ENCODE measurements around the gene PCNA. TPM values are rescaled to one million over a fixed set of nuclear protein-coding genes. Genes with fewer than 3 reads are reported as not detected.

PCNA gene
- total and polyA plus RNA-seq, 2 of the 4 experiments (the other 2 are of a cell fraction), result 155 to 213 TPM

DNA sequence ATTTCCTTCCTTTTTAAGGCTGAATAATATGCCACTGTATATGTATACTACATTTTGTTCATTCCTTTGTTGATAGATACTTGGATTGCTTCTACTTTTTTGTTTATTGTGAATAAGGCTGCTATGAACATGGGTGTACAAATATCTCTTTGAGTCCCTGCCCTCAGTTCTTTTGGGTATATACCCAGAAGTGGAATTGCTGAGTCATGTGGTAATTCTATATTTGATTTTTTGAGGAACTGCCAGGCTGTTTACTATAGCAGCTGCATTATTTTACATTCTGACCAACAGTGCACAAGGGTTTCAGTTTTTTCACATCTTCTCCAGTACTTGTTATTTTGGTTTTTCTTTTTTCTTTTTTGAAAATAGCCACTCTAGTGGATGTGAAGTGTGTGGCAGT lies 41.1 kb upstream of the PCNA start:
- Histone ChIP-seq H4K8ac (ENCODE audit: low read depth in 2 of 2, low read length in 2 of 2) (no peak overlapping the region), H3K4me2 (ENCODE audit: low read depth, low read length) (no peak overlapping the region), H3K9me1 (ENCODE audit: insufficient read depth, low read length) (peaks cover 16% of the 10 kb centered on the region), H4K5ac (ENCODE audit: low read depth, low read length) (no peak overlapping the region), H2BK20ac (ENCODE audit: low read depth, low read length) (no peak overlapping the region), H4K20me1 (ENCODE audit: insufficient read depth, low read length) (peaks cover 24% of the 10 kb centered on the region; the same call in 1 of the 2 replicates), H2BK120ac (ENCODE audit: low read depth, low read length) (no peak overlapping the region), H4K91ac (ENCODE audit: insufficient read depth, low read depth, low read length) (no peak overlapping the region), H2AK9ac (replicated peaks; ENCODE audit: low read depth, low read length, poor library complexity) (no peak overlapping the region), H3K9ac (ENCODE audit: low read depth, low read length) (no peak overlapping the region), H3K4ac (ENCODE audit: low read depth, low read length) (no peak overlapping the region), H3K18ac (ENCODE audit: low read depth, low read length) (no peak overlapping the region), H3K23ac (ENCODE audit: low read depth, low read length) (no peak overlapping the region), H3K27ac (ENCODE audit: insufficient read depth, low read length) (no peak overlapping the region), H2AFZ (replicated peaks; ENCODE audit: low read length, poor library complexity) (no peak overlapping the region), H3K9me3 (ENCODE audit: control insufficient read depth, insufficient read depth, low read length) (0 out of 2 replicates have a peak, but pooled peaks cover 2% of the 10 kb centered on the region), H3K79me1 (ENCODE audit: low read depth in 1 of 2, low read length in 2 of 2) (peaks cover 59 to 82% of the 10 kb centered on the region in 2 experiments), H2BK5ac (ENCODE audit: low read depth, low read length, poor library complexity, severe bottlenecking) (no peak overlapping the region), H2BK15ac (ENCODE audit: low read depth, low read length) (no peak overlapping the region), H3K27me3 (ENCODE audit: control insufficient read depth, insufficient read depth, low read length) (no peaks in the 10 kb centered on the region), H3K14ac (replicated peaks; ENCODE audit: low read depth, low read length) (no peak overlapping the region), H3K4me3 (ENCODE audit: insufficient read depth, low read depth, low read length) (no peak overlapping the region), H2AK5ac (ENCODE audit: low read depth, low read length) (no peak overlapping the region), H3K36me3 (ENCODE audit: control insufficient read depth, insufficient read depth, low read length) (no peaks in the 10 kb centered on the region), H3K4me1 (ENCODE audit: control insufficient read depth, insufficient read depth, low read length) (peaks cover 9% of the 10 kb centered on the region), H3K56ac (ENCODE audit: extremely low read depth, insufficient read depth, low read length) (no peak overlapping the region)
- POLR2A ChIA-PET (ENCODE audit: unreplicated experiment), result no interaction called here
- CTCF ChIA-PET, result no interaction called here
- DNase-seq, result peak; percentile 39
- peak; percentile 65 for ATAC-seq (ENCODE audit: low read depth)
- dilution Hi-C loops (cut with HindIII; ENCODE audit: low sequenced_read_pairs, unreplicated experiment) (no loop called here), in situ Hi-C loops (cut with MboI; ENCODE audit: low sequenced_read_pairs) (no loop called here), intact Hi-C loops (cut with micrococcal nuclease) (no loop called here)
- TF ChIP-seq, protein P1, sequence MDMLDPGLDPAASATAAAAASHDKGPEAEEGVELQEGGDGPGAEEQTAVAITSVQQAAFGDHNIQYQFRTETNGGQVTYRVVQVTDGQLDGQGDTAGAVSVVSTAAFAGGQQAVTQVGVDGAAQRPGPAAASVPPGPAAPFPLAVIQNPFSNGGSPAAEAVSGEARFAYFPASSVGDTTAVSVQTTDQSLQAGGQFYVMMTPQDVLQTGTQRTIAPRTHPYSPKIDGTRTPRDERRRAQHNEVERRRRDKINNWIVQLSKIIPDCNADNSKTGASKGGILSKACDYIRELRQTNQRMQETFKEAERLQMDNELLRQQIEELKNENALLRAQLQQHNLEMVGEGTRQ (IDR thresholded peaks at IDR 0.05; ENCODE audit: low read depth, low read length), result no peak
- TF ChIP-seq, protein P2, sequence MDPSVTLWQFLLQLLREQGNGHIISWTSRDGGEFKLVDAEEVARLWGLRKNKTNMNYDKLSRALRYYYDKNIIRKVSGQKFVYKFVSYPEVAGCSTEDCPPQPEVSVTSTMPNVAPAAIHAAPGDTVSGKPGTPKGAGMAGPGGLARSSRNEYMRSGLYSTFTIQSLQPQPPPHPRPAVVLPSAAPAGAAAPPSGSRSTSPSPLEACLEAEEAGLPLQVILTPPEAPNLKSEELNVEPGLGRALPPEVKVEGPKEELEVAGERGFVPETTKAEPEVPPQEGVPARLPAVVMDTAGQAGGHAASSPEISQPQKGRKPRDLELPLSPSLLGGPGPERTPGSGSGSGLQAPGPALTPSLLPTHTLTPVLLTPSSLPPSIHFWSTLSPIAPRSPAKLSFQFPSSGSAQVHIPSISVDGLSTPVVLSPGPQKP (IDR thresholded peaks at IDR 0.05; ENCODE audit: borderline replicate concordance, low read depth, low read length), result no peak
- TF ChIP-seq SMC3 (IDR thresholded peaks at IDR 0.05; ENCODE audit: low read depth, low read length), result no peak
- no peak for TF ChIP-seq FOS (IDR thresholded peaks at IDR 0.05; ENCODE audit: low read depth, low read length)
- peak; percentile 90 for TF ChIP-seq NFE2L2 (IDR thresholded peaks at IDR 0.05; ENCODE audit: low read depth, low read length)
- TF ChIP-seq, protein P3, sequence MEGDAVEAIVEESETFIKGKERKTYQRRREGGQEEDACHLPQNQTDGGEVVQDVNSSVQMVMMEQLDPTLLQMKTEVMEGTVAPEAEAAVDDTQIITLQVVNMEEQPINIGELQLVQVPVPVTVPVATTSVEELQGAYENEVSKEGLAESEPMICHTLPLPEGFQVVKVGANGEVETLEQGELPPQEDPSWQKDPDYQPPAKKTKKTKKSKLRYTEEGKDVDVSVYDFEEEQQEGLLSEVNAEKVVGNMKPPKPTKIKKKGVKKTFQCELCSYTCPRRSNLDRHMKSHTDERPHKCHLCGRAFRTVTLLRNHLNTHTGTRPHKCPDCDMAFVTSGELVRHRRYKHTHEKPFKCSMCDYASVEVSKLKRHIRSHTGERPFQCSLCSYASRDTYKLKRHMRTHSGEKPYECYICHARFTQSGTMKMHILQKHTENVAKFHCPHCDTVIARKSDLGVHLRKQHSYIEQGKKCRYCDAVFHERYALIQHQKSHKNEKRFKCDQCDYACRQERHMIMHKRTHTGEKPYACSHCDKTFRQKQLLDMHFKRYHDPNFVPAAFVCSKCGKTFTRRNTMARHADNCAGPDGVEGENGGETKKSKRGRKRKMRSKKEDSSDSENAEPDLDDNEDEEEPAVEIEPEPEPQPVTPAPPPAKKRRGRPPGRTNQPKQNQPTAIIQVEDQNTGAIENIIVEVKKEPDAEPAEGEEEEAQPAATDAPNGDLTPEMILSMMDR (conservative IDR thresholded peaks at IDR 0.05; ENCODE audit: low read depth, low read length), result no peak
- TF ChIP-seq MAFK (IDR thresholded peaks at IDR 0.05; ENCODE audit: low read depth, low read length), result peak; percentile 78
- no peak for TF ChIP-seq RFX5 (IDR thresholded peaks at IDR 0.05; ENCODE audit: low read depth, low read length)
- no peak for TF ChIP-seq MAZ (IDR thresholded peaks at IDR 0.05; ENCODE audit: borderline replicate concordance, low read depth, low read length)
- BruUV-seq (replicated peaks), result no TSS peak
